Measurements from ENCODE around the gene RPTOR. TPM values are rescaled to one million over a fixed set of nuclear protein-coding genes. Genes with fewer than 3 reads are reported as not detected.

Gene RPTOR
- total RNA-seq, 1 experiment from 2014 or later = 25.1 TPM

DNA sequence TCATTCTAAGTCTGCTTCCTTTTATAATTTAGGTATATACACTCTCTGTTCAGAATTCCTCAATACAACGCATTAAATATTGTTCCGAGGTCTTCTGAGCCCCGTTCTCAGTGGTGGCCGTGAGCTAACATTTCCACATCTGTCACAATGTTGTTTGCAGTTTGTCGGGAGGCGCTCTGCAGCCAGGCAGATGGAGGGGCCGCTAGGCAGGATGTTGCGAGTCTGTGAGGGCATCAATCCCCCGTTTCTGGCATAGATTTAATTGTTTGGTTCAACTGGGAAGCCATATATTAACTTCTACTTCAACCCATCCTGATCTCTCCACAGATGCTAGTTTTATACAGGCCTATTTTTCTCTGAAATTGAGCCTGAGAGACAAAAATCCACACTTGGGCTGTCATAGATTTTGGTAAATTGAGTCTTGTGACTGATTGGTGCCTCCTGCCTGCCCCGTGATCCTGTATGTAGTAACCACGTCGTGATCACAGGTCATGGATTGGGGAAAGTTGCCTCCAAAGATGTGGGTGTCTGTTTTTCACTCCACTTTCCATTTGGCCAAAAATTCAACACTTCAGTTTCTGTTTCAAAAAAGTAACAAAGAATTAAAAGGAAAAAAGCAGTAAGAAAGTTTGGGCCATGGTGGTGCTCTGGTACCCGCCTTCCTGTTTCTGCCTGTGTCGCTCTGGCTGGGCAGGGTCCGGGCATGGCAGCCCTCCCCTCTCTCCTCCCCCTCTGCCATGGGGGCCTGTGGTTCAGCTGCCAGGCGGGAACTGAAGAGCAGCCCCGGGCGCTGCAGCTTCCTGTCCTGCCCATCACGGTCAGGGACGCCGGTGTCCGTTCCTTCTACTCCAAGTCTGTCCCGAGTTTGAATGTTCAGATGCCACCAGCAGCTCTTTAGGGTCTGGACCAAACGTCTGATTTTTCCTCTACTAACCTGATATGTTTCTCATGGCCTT is 41.5 kb downstream of the RPTOR start:
- Histone ChIP-seq H3K56ac (ENCODE audit: insufficient read length, low read depth, low read length) (no peak overlapping the region), H3K4ac (ENCODE audit: low read depth, low read length) (no peak overlapping the region), H2AFZ (ENCODE audit: low read length) (no peak overlapping the region), H3K4me2 (ENCODE audit: insufficient read depth, insufficient read length, low read length) (no peak overlapping the region), H3K14ac (ENCODE audit: insufficient read depth, low read length) (no peak overlapping the region), H3K23me2 (ENCODE audit: insufficient read length, low read depth, low read length, poor library complexity, severe bottlenecking) (no peaks in the 10 kb centered on the region), H2BK5ac (ENCODE audit: insufficient read length, low read length) (no peak overlapping the region), H3K9ac (ENCODE audit: extremely low read depth, insufficient read length, low read length) (no peak overlapping the region), H3K27me3 (ENCODE audit: insufficient read depth, low read length) (no peaks in the 10 kb centered on the region), H3K9me3 (ENCODE audit: control insufficient read depth, low read depth, low read length) (no peaks in the 10 kb centered on the region), H4K91ac (ENCODE audit: insufficient read length, low read depth, low read length) (no peak overlapping the region), H3K4me1 (ENCODE audit: insufficient read depth, low read length) (no peaks in the 10 kb centered on the region), H3K27ac (ENCODE audit: insufficient read length, low read depth, low read length) (no peak overlapping the region), H3K23ac (ENCODE audit: insufficient read length, low read depth, low read length) (no peak overlapping the region), H4K8ac (replicated peaks; ENCODE audit: insufficient read length, low read depth, low read length) (no peak overlapping the region), H4K5ac (ENCODE audit: insufficient read length, low read depth, low read length) (no peak overlapping the region), H3K18ac (ENCODE audit: insufficient read length, low read depth, low read length) (no peak overlapping the region), H3K79me1 (ENCODE audit: insufficient read depth, low read depth, low read length, poor library complexity, severe bottlenecking) (peaks cover 11% of the 10 kb centered on the region), H3K79me2 (ENCODE audit: insufficient read depth, low read length) (peaks cover 4% of the 10 kb centered on the region; the same call in 1 of the 2 replicates), H2AK5ac (ENCODE audit: insufficient read length, low read length) (no peak overlapping the region), H4K20me1 (ENCODE audit: control insufficient read depth, insufficient read depth, insufficient read length) (no peaks in the 10 kb centered on the region), H3T11ph (ENCODE audit: low read length) (no peak overlapping the region), H2BK120ac (ENCODE audit: low read depth, low read length, poor library complexity, severe bottlenecking) (no peak overlapping the region), H2BK20ac (ENCODE audit: low read depth, low read length, poor library complexity, severe bottlenecking) (no peak overlapping the region), H2BK12ac (ENCODE audit: insufficient read length, low read depth, low read length) (no peak overlapping the region), H2BK15ac (ENCODE audit: low read depth, low read length) (no peak overlapping the region)
- DNase-seq = no peak
- peaks cover 1% of the 10 kb centered on the region; the same call in 1 of the 2 replicates for H3K27me3 Mint-ChIP-seq (ENCODE audit: low read depth)
- H3K4me1 Mint-ChIP-seq = peaks cover 10 to 16% of the 10 kb centered on the region in 2 experiments
- WGBS (ENCODE audit: extremely low coverage, insufficient read length, low lambda C conversion rate) = no CpG with 5 or more reads among the region's 24 CpGs
- TF ChIP-seq, protein P1, sequence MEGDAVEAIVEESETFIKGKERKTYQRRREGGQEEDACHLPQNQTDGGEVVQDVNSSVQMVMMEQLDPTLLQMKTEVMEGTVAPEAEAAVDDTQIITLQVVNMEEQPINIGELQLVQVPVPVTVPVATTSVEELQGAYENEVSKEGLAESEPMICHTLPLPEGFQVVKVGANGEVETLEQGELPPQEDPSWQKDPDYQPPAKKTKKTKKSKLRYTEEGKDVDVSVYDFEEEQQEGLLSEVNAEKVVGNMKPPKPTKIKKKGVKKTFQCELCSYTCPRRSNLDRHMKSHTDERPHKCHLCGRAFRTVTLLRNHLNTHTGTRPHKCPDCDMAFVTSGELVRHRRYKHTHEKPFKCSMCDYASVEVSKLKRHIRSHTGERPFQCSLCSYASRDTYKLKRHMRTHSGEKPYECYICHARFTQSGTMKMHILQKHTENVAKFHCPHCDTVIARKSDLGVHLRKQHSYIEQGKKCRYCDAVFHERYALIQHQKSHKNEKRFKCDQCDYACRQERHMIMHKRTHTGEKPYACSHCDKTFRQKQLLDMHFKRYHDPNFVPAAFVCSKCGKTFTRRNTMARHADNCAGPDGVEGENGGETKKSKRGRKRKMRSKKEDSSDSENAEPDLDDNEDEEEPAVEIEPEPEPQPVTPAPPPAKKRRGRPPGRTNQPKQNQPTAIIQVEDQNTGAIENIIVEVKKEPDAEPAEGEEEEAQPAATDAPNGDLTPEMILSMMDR (conservative IDR thresholded peaks at IDR 0.05) = no peak
- H3K9me3 Mint-ChIP-seq = no peaks in the 10 kb centered on the region
- H3K4me3 Mint-ChIP-seq = no peak overlapping the region
- no peak overlapping the region; a peak in 1 of 7 replicates for H3K27ac Mint-ChIP-seq
- H3K36me3 Mint-ChIP-seq (ENCODE audit: insufficient read depth in 1 of 3, low read depth in 3 of 3) = peaks cover 0 to 4% (median 0%) of the 10 kb centered on the region in 3 experiments; a peak in 1 of 7 replicates

All from H9 (cell line).